Umbilical cord (tissue), 2 donors: ENCODE results near the gene PRPS1. TPM values are rescaled to one million over a fixed set of nuclear protein-coding genes. Genes with fewer than 3 reads are reported as not detected.
"Not testable (repeated sequence)": the region's sequence is repeated elsewhere in the genome, so short reads cannot be mapped to it uniquely, and the experiment has no call there.

Source experiments
- DNase-seq: peaks from one replicate; pipeline ENCODE4 v3.0.0-alpha.2; 2015; ENCODE audit warnings: low spot score
- total RNA-seq: library from RNA; depleted of rRNA; stranded (reverse); fragments of >200 nt; gene quantifications from one replicate; pipeline ENCODE4 v1.2.3, GENCODE V29; 2014; ENCODE audit warnings: low replicate concordance; ENCODE audit not compliant: insufficient read depth

The PRPS1 gene
- 6.5 TPM for total RNA-seq

DNA sequence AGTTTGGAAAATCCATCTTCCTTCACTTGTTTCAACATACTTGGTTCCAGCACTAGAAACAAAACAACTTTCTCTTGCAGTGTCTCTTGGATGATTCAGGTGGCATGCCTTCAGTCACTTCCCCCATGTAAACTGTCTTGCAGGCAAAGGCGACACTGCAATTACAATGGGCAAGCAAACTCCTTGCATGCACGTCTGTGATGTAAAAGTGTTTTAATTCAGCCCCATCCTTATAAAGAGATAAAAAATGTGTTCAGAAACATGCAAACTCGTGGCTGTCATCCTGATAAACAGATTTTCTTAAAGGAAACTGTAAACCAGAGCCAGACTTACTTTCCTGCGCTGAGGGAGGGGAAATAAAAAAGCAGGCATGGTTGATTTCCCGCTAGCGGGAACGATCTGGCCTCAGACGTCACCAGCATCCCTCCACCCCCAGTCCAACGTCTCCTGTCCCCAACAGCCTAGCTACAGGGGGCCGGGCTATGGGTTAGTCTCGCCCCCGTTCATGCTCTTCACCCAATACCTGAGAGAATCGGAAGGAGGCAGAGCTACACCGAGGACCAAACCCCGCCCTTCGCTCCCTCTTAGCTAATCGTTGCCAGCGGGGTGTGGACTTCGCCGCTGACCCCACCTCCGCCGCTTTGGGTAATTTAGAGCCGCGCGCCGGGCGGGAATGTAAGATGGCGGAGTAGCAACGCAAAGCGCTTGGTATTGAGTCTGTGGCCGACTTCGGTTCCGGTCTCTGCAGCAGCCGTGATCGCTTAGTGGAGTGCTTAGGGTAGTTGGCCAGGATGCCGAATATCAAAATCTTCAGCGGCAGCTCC lies at the start of gene PRPS1:
Gene PRPS1 (plus strand): TSS at position 673 of the 824 bp plus-strand sequence. CDS start 119 bp downstream, at position 792.
- DNase-seq = peak; percentile 97

DNA sequence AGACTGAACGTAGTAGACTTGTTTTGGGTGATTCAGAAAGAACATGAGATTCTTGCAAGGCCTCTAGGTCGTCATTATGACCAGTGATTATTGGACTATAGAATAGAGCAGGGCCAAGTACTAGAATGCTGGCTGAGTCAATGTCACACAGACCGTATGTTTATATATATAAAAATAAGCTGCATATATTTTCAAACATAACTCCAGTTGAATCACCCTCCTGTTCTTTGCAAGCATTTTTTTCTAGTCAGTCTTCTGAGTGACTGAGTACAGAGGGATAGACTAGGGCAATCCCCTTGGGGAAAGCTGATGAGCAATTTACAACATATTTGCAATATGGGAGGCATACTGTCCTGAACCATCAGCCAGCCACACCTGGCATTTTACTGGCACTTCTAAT lies 48.4 kb upstream of the PRPS1 start:
- DNase-seq = no peak

DNA sequence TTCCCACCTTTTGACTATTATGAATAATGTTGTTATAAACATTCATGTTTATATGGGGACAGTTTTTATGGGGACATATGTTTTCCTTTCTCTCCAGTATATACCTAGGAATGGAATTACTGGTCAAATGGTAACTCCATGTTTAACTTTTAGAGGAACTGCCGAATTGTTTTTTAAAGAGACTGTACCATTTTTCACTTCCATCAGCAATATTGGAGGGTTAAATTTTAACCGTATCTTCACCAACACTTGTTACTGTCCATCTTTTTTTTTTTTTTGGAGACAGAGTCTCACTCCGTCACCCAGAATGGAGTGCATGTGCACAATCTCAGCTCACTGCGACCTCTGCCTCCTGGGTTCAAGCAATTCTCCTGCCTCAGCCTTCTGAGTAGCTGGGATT lies 46.4 kb upstream of the PRPS1 start:
- no peak for DNase-seq

- no peak for DNase-seq
Measured at GRCh38 chrX:107589243-107589642, 39.1 kb upstream of the PRPS1 start.

DNA sequence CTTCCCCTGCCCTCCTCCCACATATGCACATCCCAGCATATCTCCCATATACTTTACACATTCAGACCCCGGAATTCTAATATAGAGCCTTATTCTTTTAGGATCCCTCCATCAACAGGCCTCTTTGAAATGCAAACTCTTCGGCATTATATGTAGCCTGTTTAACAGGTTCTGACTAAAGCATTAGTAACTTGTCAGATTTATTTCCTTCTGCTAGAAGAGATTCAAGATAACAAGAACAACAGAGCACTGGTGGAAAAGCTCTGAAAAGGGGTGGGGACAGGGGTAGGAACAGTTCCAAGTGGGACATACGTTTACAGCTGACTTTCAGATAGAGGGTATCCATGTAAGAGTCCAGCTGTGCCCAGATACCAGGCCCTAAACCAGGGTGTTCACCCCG lies 31.7 kb upstream of the PRPS1 start:
- DNase-seq = peak; percentile 39

GRCh38 chrX:107597264-107597663 lies 31.0 kb upstream of the PRPS1 start:
- no peak for DNase-seq

DNA sequence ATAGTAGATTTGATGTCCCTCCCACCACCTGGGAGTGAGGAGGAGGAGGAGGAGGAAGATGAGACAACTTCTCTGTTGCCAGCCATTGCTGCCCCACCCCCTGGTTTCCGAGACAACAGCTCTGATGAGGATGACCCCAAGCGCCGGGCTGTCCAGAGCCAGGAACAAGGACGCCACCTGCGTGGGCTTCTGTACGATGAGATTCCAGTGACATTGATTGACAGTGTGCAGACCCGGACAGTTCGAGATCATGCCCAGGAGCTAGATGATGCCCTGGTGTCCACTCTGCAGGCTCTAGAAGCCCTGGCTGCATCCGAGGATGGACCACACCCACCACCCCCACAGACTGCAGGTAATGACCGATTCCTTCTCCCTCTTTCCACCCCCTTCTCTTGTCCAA lies 30.5 kb upstream of the PRPS1 start:
- no peak for DNase-seq

- no peak for DNase-seq
Measured at GRCh38 chrX:107599450-107599861, 28.9 kb upstream of the PRPS1 start.

GRCh38 chrX:107600366-107600765 lies 27.9 kb upstream of the PRPS1 start:
- no peak for DNase-seq

- no peak for DNase-seq
Measured at GRCh38 chrX:107601326-107601725, 27.0 kb upstream of the PRPS1 start.

DNA sequence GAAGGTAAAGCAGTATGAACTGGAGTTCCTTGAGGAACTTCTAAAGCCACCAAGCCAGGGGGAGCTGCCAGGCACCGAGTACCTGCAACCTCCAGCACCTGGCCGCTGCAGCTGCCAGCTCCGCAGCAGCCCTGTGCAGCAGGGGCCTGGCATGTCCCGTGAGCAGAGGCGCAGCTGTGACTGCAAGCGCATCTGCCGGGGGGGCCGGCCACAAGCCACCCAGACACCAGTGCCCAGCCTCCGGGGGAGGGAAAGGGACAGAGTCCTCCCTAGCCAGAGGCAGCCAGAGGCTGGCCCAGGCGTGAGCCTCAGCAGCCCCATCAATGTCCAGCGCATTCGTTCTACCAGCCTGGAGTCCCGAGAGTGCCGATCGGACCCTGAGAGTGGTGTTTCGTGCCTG lies 26.6 kb upstream of the PRPS1 start:
- no peak for DNase-seq

- DNase-seq = no peak
Measured at GRCh38 chrX:107602694-107603239, 25.5 kb upstream of the PRPS1 start.

- no peak for DNase-seq
Measured at GRCh38 chrX:107603429-107604159, 24.7 kb upstream of the PRPS1 start.

DNA sequence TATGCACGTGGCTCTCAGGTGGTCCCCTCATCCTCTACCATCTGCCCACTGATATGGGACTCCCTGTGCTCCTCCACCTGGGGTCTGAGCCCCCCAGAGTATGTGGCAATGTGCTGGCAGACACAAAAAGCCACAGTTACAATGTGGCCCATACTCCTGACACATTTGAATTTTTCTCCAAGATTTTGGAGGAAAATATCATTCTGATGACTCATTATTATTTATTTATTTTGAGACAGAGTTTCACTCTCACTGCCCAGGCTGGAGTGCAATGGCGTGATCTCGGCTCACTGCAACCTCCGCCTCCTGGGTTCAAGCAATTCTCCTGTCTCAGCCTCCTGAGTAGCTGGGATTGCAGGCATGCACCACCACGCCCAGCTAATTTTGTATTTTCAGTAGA lies 19.2 kb upstream of the PRPS1 start:
- DNase-seq = not testable (repeated sequence)

DNA sequence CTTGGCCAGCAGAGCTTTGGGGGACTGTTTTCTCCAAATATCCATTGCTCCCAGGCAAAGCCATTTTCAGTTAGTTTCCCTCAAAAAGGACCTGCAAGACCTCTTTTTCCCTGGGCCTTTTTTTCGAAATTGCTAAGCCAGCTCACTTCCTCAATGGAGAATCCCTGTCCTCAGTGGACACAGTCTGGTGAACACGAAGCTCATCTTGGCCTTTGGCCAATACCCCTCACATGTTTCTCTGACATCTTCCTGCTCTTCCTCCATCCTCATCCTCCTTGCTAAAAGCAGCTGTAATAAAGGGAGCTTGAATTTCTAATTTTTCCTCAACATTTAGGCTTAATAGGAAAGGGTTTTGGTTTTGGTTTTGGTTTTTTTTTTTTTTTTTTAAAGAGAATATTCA lies 17.6 kb upstream of the PRPS1 start:
- no peak for DNase-seq

GRCh38 chrX:107619885-107620322 lies 8.4 kb upstream of the PRPS1 start:
- DNase-seq = no peak

DNA sequence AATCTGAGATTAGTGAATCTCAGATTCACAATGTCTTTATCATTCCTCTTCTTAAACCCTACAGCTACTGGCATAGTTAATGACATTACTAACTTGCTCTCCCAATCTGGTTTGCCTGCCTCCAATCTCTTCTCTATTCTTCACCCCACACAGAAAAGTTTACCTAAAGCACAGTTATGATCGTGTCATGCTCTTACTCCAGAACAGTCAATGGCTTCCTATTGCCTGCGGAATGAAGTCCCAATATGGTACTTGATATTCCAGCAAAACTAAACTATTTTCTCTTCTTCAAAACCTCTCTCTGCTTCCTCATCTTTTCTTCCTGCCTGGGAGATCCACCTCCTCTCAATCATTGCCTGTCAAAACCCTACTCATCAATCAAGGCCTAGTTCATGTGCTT lies 3.4 kb upstream of the PRPS1 start:
- DNase-seq = no peak

GRCh38 chrX:107625739-107626138 lies 2.6 kb upstream of the PRPS1 start:
- no peak for DNase-seq

DNA sequence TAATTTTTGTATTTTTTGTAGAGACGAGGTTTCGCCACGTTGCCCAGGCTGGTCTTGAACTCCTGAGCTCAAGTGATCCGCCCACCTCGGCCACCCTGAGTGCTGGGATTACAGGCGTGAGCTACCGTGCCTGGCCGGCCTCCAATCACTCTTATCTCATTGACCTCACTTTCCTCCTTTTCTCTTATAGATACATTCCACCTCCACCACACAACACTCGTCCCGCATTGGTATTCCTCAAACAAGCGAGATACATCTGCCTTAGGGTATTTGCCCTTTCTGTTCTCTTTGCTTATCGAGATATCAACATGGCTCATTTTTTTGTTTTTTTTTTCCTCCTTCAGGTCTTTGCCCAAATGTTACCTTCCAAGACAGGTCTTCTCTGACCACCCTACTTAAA lies 1.8 kb upstream of the PRPS1 start:
- no peak for DNase-seq

GRCh38 chrX:107626916-107627315 lies 1.4 kb upstream of the PRPS1 start:
- DNase-seq = no peak

- no peak for DNase-seq
Measured at GRCh38 chrX:107628662-107629539, 591 bp downstream of the PRPS1 start.

DNA sequence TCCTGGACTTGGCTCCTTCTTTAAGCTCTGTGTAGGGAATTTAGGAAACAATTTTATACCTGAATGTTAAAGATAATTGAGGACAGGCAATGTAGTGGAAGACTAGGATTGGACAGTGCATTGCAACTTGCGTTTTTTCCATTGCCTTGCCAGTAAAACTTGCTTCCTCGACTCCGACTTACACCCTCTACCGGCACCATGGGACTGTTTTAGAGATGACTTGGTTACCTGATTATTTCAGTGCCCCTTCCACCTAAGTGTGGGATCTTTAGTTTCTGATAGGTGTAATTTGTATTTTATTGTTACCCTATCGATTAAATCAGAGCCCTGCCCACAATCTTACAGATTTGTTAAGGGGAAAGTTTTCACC lies 1.2 kb downstream of the PRPS1 start:
- peak; percentile 36 for DNase-seq
